ENCODE results near the gene INF2. TPM values are rescaled to one million over a fixed set of nuclear protein-coding genes. Genes with fewer than 3 reads are reported as not detected.

Gene INF2
- total RNA-seq, 2 experiments from 2014 or later = 61.5 to 65.0 TPM

DNA sequence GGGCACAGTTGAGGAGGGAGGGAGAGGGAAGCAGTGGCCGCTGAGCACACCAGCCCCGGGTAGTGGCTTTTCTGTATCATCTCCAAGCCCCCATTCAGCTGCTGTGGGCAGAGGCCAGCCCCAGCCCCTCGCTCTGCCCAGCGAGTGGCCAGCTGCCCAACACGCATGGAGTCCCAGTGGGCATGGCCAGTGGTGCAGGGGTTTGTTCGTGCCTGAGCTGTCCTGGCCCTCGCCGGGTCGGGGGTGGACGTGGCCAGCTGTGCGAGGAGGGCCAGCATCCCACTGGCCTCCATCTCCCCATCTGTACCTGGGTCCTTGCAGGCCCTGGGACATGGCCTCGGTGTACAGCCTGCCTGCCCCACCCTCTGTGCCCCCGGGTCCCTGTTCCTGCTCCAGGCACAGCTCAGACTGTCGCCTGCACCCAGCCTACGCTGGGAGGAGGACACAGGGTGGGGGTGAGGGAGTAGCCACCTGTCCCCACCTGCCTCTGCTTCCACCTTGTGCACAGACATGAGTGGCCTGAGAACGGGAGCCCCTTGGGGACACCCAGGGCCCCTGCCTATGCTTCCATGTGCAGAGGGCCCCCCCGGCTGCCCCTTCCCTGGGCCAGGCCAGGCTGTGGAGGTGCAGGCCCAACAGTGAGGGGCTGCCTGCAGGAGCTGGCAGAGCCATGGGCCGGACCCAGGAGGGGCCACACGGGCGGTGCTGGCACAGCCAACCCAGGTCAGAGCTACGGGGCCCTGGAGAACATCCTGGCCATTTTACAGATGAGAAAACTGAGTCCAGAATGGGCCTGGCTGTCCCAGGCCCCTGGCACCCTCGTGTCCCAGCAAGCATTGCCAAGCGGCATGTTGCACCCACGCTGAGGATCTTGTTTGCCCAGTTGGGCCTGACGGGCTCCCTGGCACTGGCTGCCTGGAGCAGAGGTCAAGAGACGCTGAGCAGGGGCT is 4.3 kb downstream of the INF2 start:
- POLR2A ChIA-PET = interaction anchor here (0.5 to 4.9 kb wide), 4 partner anchors 10 to 31 kb away, joined by 3 to 26 read pairs (median 4); partner anchors contain the start of gene ADSS1
- intact Hi-C loops (cut with micrococcal nuclease) = no loop called here
- CTCF ChIA-PET = no interaction called here
- DNase-seq (no peak), ATAC-seq (no peak)
- Mint-ChIP-seq H3K4me1 (ENCODE audit: low read depth) (peaks cover 37% of the 10 kb centered on the region), H3K36me3 (ENCODE audit: low read depth) (peaks cover 2% of the 10 kb centered on the region), H3K4me3 (peak overlapping the region; percentile 59), H3K9me3 (no peaks in the 10 kb centered on the region), H3K27ac (peak overlapping the region; percentile 86), H3K27me3 (no peaks in the 10 kb centered on the region)
- TF ChIP-seq CTCF (IDR thresholded peaks at IDR 0.05) = no peak

DNA sequence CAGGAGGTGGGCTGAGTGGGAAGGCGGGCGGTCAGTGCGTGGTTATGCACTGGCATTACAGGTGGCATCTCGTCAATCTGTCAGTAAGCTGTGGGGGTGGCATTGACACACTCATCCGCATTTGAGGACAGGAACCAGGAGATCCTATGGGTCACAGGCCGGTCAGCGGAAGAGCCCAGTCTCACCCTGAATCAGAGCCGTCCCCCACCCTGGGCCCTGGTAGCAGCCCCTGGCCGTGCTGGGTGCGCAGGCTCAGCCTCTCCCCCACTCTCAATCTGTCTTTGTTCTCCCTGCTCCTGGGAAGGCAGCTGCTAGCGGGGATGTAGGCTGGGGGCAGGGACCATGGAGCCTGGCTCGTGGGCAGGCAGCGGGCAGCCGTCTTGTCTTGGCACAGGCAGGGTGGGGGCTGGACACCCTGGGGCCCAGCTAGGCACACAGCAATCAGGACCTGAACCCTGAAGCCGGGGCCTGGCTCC is 5.1 kb downstream of the INF2 start:
- Mint-ChIP-seq H3K27ac (peak overlapping the region; percentile 86), H3K27me3 (no peaks in the 10 kb centered on the region), H3K36me3 (ENCODE audit: low read depth) (peaks cover 2% of the 10 kb centered on the region), H3K4me3 (peak overlapping the region; percentile 59), H3K9me3 (no peaks in the 10 kb centered on the region), H3K4me1 (ENCODE audit: low read depth) (peaks cover 34% of the 10 kb centered on the region)
- no peak for TF ChIP-seq CTCF (IDR thresholded peaks at IDR 0.05)
- POLR2A ChIA-PET = interaction anchor here (1.3 to 4.9 kb wide), 3 partner anchors 16 to 44 kb away, joined by 3 to 26 read pairs (median 4); partner anchors contain the start of gene ADSS1
- ATAC-seq (no peak), DNase-seq (no peak)
- CTCF ChIA-PET = interaction anchor here (1.0 to 1.1 kb wide), 2 partner anchors 9 to 35 kb away, joined by 3 to 4 read pairs; no protein-coding TSS in a partner anchor
- intact Hi-C loops (cut with micrococcal nuclease) = no loop called here

DNA sequence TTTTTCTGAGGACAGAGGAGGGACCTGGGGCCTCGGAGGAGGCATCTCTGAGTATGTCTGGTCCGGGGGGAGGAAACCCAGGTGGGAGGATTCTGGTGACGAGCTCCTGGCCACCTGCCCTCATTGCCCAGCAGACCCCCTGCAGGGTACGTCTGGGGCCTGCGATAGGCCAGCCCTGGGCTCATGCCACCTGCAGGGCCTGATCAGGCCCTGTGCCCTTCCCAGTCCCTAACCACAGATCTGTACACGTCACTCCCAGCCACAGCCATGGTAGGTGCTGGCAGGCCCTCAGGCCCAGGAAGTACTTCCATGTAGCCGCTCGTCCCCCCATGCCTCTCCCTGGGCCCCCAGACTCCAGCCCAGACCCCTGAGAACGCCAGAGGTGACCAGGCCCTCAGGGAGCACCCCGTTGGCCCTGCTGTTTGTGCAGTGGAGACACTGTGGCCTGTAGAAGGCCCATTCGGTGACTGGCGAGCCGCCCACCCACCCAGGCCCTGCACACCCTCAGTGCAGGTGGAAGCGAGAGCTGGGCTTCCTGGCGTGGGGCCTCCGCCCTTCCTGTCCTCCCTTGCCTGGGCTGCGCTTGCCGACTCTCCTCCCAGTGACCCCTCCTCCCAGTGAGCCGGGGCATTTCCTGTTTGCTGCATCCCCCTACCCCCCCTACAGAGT is 5.7 kb downstream of the INF2 start:
- DNase-seq (peak; percentile 79), ATAC-seq (peak; percentile 90)
- peaks cover 34% of the 10 kb centered on the region for H3K4me1 Mint-ChIP-seq (ENCODE audit: low read depth)
- intact Hi-C loops (cut with micrococcal nuclease) = no loop called here
- H3K9me3 Mint-ChIP-seq = no peaks in the 10 kb centered on the region
- H3K4me3 Mint-ChIP-seq = peak overlapping the region; percentile 59
- peaks cover 2% of the 10 kb centered on the region for H3K36me3 Mint-ChIP-seq (ENCODE audit: low read depth)
- no peak for TF ChIP-seq CTCF (IDR thresholded peaks at IDR 0.05)
- no peaks in the 10 kb centered on the region for H3K27me3 Mint-ChIP-seq
- ChIA-PET CTCF (interaction anchor here (1.0 to 4.0 kb wide), 3 partner anchors 8 to 35 kb away, joined by 3 to 16 read pairs (median 4); no protein-coding TSS in a partner anchor), POLR2A (interaction anchor here (0.6 to 4.9 kb wide), 4 partner anchors 17 to 325 kb away, joined by 3 to 26 read pairs (median 4); partner anchors contain the start of gene ADSS1)
- H3K27ac Mint-ChIP-seq = peak overlapping the region; percentile 86

DNA sequence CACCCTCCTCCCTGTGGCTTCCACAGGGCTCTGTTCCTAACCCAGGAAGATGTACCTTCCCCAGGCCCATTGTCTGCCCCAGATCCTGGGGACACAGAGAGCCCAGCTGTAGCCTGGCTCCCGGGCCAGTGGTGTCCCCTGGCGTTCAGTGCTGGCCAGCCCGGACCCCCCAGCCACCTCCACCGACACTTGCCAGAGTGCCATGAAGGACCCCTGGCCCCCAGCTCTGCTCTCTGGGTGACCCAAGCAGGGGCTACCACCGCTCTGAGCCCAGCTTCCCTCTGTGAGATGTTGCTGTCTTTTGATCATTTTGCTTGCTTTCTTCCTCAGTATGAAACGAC is 6.2 kb downstream of the INF2 start:
- no peak for TF ChIP-seq CTCF (IDR thresholded peaks at IDR 0.05)
- POLR2A ChIA-PET = interaction anchor here (1.3 to 4.9 kb wide), 2 partner anchors 17 to 43 kb away, joined by 3 to 26 read pairs; no protein-coding TSS in a partner anchor
- H3K9me3 Mint-ChIP-seq = no peaks in the 10 kb centered on the region
- no peak overlapping the region for H3K4me3 Mint-ChIP-seq
- peaks cover 34% of the 10 kb centered on the region for H3K4me1 Mint-ChIP-seq (ENCODE audit: low read depth)
- H3K27me3 Mint-ChIP-seq = no peaks in the 10 kb centered on the region
- H3K27ac Mint-ChIP-seq = peak overlapping the region; percentile 86
- CTCF ChIA-PET = interaction anchor here (4.0 kb wide), 1 partner anchor 14 kb away, joined by 16 read pairs; no protein-coding TSS in a partner anchor
- intact Hi-C loops (cut with micrococcal nuclease) = no loop called here
- ATAC-seq (no peak), DNase-seq (no peak)
- peaks cover 2% of the 10 kb centered on the region for H3K36me3 Mint-ChIP-seq (ENCODE audit: low read depth)
